Epithelial cell of esophagus (primary cell): ENCODE measurements around the gene NAIF1.
A peak's percentile ranks its signal among the peaks of the same experiment; 100 is the strongest.

Experiments used
- DNase-seq: peaks from one replicate; pipeline ENCODE4 v3.0.0; 2010; ENCODE audit warnings: low read depth
- H3K4me3 ChIP-seq: 2 replicates; pipeline ENCODE4 v1.5.1; 2011; ENCODE audit warnings: mild to moderate bottlenecking, low read length, control low read depth
- CTCF ChIP-seq: IDR thresholded peaks from 2 replicates; pipeline ENCODE4 v1.5.1; 2011; ENCODE audit warnings: low read depth, mild to moderate bottlenecking, low read length, control low read depth, inconsistent platforms; ENCODE audit not compliant: insufficient read depth; ENCODE audit errors: missing control alignments

The NAIF1 gene

DNA sequence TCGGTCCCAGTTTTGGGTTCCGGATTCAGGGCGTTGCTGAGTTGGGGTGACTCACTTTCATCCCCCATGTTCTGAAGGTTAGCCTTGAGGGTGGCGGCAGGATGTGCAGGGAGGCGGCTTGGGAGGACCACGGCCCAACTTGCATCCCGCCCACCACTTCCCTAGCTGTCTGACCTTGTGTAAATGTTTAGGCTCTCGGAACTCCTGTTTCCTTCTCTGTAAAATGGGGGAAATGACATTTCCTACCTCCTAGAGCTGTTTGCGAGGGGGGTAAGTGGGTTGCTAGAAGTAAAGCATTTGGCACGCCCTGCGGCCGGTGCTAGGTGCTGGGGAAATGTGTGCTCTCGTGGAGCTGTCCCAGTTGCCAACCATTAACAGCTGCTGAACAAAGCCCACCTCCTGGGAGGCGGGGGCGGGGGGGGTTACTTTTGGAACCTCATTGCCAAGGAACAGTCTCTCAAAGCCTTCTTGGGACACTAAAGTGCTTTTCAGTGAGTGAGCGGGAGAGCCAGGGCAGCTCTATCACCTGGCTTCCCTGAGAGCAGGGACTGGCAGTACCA, 32.9 kb upstream of the NAIF1 start:
- peak overlapping the region; percentile 63 for H3K4me3 ChIP-seq
- DNase-seq = peak; percentile 36
- TF ChIP-seq CTCF = no peak

- no peak for TF ChIP-seq CTCF
- H3K4me3 ChIP-seq = peak overlapping the region; percentile 63
- DNase-seq = peak; percentile 32
These were observed 32.3 kb upstream of the NAIF1 start for GRCh38 chr9:128099231-128099931.

DNA sequence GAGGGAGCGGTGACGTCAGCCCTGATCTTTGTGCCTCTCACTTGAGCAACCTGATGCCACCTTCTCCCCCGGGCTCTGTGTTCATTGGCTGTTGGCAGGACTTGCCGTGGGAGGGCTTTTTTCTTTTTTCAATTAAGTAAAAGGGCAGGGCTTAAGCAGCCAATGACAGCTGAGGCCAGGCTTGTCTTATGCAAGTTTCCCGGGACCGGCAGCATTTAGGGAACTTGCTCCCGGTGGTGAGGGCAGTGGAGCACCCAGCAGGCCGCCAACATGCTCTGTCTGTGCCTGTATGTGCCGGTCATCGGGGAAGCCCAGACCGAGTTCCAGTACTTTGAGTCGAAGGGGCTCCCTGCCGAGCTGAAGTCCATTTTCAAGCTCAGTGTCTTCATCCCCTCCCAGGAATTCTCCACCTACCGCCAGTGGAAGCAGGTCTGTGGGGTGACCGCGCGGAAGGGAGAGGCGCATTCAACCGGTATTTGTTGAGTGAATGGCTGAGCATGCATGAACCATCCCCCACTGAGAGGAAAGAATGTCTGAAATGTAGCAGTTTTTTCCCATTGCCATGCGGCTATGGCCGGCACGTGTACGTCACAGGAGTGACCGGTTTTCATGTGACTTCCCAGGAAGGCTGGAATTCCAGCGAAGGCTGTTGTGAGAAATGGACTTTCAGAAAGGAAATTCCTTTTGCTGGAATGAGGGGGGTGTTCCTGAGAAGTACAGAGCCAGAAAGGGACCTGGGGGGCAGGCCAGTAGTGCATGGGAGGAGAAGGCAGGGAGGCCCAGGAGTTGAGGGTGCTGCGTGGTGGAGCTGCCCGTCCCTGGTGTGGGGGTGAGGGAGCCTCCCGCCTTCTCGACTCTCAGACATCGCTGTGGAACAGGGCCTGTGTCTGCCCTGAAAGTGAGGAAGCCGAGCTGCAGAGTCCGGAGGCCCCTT, 31.4 kb upstream of the NAIF1 start:
- peak; percentile 99 for DNase-seq
- no peak for TF ChIP-seq CTCF
- peak overlapping the region; percentile 63 for H3K4me3 ChIP-seq

GRCh38 chr9:128097543-128098296, 30.6 kb upstream of the NAIF1 start:
- no peak for TF ChIP-seq CTCF
- DNase-seq = no peak
- H3K4me3 ChIP-seq = no peak overlapping the region

DNA sequence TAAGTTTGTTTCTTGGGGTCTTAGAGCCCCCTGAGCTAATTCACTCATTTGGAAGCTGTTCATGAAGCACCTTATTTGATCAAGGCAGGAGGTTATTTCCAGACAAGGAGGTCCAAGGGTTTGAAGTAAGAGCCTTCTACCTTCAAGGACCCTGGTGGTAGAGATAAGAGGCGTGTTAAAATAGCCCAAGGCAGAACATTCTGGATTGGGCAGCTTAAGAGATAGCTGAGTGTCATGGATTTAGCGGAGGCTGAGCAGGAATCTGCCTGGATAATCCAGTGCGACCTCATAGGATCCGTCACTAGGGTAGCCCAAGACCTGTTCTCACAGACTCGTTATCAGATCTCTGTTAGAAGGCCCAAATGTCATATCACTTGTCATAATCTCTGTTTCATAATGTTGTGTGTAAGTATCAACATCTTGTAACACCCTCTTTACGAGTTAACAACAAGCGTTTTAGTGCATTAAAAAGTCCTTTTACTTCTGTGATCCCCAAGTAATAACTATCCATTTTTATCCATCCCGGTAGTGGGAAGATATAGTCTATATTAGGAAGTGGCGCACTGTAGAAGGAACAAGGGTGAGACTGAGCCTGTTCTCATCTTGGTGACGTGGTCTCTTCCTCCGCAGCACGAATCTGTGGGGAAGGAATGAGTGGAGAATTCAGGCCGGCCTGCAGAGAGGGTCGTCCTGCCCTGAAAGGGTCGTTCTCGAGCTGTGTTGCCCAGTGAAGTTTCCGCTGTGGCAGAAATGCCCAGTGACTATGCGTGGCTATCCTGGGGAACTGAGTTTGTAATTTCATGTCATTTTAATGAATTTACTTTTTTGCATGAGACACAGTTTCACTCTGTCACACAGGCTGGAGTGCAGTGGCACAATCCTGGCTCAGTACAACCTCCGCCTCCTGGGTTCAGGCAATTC, 29.8 kb upstream of the NAIF1 start:
- no peak for DNase-seq
- no peak for TF ChIP-seq CTCF
- no peak overlapping the region for H3K4me3 ChIP-seq

DNA sequence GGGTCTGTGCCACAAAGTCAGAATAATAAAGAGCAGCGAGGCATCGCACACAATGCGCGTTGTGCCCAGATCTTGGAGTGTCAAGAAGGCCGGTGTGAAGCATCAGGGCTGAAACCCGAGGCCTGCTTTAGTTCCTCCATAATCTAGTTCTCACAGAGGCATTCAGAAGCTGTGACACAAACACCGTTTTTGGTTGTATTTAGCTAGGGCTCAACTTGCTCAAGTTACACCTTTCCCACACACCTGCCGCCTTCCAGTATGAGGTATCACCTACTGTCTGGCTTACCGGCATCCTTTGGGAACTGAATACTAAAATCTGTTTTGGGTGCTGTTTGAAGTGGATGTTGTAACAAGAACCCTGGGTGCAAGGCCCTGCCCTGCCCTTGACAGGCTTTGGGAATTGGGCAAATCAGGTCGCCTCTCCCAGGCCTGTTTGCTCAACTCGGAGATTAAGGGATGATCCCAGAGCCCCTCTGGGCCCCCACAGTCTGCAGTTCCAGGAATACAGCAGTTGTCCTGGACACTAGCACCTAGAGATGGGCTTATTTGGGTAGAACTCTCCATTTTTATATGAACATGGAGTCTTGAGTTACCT, 27.9 kb upstream of the NAIF1 start:
- no peak for TF ChIP-seq CTCF
- H3K4me3 ChIP-seq = no peak overlapping the region

More for the DNA sequence above, 27.9 kb upstream of the NAIF1 start:
- no peak for DNase-seq
